ENCODE results near the gene SCAP.

The SCAP gene

DNA sequence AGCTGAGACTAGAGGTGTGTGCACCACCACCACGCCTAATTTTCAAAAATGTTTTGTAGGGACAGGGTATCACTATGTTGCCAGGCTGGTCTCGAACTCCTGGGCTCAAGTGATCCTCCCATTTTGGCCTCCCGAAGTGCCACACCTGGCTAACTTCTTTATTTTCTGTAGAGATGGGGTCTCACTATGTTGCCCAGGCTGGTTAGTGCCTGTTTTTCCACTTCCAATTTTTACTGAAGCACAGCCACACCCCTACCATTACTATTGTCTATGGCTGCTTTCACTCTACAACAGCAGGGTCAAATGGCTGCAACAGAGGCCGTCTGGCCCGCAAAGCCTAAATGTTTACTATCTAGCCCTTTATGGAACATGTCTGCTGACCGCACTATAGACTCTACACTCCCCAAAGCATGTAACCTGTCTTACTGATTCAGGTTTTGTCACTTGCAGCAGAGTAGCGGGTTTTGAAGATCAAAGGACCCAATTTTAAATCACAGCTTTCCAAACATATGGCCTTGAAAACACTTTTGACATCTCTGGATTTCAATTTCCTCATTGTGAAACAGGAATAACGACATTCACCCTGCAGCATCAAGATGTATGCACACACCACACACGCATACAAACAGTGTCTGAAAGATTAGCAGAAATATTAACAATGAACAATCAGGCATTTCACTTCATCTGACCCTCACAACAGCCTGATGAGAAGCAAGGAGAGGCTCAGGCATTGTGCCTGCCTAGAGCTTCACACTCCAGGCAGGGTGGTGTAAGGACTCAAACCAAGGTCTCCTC, 46.1 kb downstream of the SCAP start:
- TF ChIP-seq EZH2 (IDR thresholded peaks at IDR 0.05; ENCODE audit: borderline replicate concordance, low read depth, low read length, severe bottlenecking), result no peak
- TF ChIP-seq, protein P1, sequence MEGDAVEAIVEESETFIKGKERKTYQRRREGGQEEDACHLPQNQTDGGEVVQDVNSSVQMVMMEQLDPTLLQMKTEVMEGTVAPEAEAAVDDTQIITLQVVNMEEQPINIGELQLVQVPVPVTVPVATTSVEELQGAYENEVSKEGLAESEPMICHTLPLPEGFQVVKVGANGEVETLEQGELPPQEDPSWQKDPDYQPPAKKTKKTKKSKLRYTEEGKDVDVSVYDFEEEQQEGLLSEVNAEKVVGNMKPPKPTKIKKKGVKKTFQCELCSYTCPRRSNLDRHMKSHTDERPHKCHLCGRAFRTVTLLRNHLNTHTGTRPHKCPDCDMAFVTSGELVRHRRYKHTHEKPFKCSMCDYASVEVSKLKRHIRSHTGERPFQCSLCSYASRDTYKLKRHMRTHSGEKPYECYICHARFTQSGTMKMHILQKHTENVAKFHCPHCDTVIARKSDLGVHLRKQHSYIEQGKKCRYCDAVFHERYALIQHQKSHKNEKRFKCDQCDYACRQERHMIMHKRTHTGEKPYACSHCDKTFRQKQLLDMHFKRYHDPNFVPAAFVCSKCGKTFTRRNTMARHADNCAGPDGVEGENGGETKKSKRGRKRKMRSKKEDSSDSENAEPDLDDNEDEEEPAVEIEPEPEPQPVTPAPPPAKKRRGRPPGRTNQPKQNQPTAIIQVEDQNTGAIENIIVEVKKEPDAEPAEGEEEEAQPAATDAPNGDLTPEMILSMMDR (IDR thresholded peaks at IDR 0.05; ENCODE audit: borderline replicate concordance, extremely low read depth, low read length, poor library complexity, severe bottlenecking), result no peak

DNA sequence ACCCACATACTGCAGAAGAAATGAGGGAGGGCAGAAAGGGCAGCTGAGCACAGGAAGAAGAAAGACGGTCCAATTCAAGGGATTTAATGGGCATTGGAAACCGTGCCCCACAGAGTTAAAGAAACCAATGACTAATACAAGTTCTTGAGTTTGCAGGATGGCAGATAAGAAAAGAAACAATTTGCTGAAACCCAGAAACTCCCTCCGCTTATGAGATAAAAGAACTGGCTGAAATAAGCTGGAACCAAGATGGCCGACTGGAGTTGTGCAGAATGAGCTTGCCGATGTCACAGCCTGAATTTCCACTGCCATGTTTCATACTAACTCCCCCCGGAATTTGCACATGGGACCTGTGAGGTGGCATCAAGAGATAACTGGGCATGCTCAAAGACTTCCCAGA, 47.1 kb downstream of the SCAP start:
- no peaks in the 10 kb centered on the region for H3K27me3 ChIP-seq (ENCODE audit: insufficient read depth, low read length, poor library complexity)
- H3K4me1 ChIP-seq (ENCODE audit: insufficient read depth, low read length), result no peaks in the 10 kb centered on the region
- H3K27ac ChIP-seq (ENCODE audit: low read length), result no peak overlapping the region
- no peak for ATAC-seq (ENCODE audit: insufficient read depth, low read depth)
- DNase-seq, result no peak
- no peak overlapping the region for H3K4me3 ChIP-seq (ENCODE audit: low read depth in 1 of 2, low read length in 2 of 2)
- H3K79me2 ChIP-seq (ENCODE audit: insufficient read depth, low read length), result peaks cover 7% of the 10 kb centered on the region; the same call in 1 of the 2 replicates
- peaks cover 84% of the 10 kb centered on the region for H3K36me3 ChIP-seq (ENCODE audit: insufficient read depth, low read length)
- no peak overlapping the region for H2AFZ ChIP-seq (ENCODE audit: low read depth, low read length)
- H3K4me2 ChIP-seq (ENCODE audit: insufficient read depth, low read length), result no peak overlapping the region
- H4K20me1 ChIP-seq (ENCODE audit: insufficient read depth, low read length), result peaks cover 16% of the 10 kb centered on the region
- TF ChIP-seq EZH2 (IDR thresholded peaks at IDR 0.05; ENCODE audit: borderline replicate concordance, low read depth, low read length, severe bottlenecking), result no peak
- TF ChIP-seq, protein P1 (IDR thresholded peaks at IDR 0.05; ENCODE audit: borderline replicate concordance, extremely low read depth, low read length, poor library complexity, severe bottlenecking), result no peak
- no peak overlapping the region for H3K9ac ChIP-seq (ENCODE audit: low read depth, low read length)
- no peaks in the 10 kb centered on the region for H3K9me3 ChIP-seq (ENCODE audit: insufficient read depth, low read length, severe bottlenecking)

More for the DNA sequence above, 46.1 kb downstream of the SCAP start:
- DNase-seq, result no peak
- H3K79me2 ChIP-seq (ENCODE audit: insufficient read depth, low read length), result peaks cover 10% of the 10 kb centered on the region; the same call in 1 of the 2 replicates
- ATAC-seq (ENCODE audit: insufficient read depth, low read depth), result no peak
- H4K20me1 ChIP-seq (ENCODE audit: insufficient read depth, low read length), result peaks cover 16% of the 10 kb centered on the region
- H3K27ac ChIP-seq (ENCODE audit: low read length), result no peak overlapping the region
- peaks cover 84% of the 10 kb centered on the region for H3K36me3 ChIP-seq (ENCODE audit: insufficient read depth, low read length)
- H3K4me1 ChIP-seq (ENCODE audit: insufficient read depth, low read length), result no peaks in the 10 kb centered on the region
- no peak overlapping the region for H2AFZ ChIP-seq (ENCODE audit: low read depth, low read length)
- H3K27me3 ChIP-seq (ENCODE audit: insufficient read depth, low read length, poor library complexity), result no peaks in the 10 kb centered on the region
- H3K9me3 ChIP-seq (ENCODE audit: insufficient read depth, low read length, severe bottlenecking), result no peaks in the 10 kb centered on the region
- H3K4me3 ChIP-seq (ENCODE audit: low read depth in 1 of 2, low read length in 2 of 2), result no peak overlapping the region
- H3K4me2 ChIP-seq (ENCODE audit: insufficient read depth, low read length), result no peak overlapping the region
- no peak overlapping the region for H3K9ac ChIP-seq (ENCODE audit: low read depth, low read length)

DNA sequence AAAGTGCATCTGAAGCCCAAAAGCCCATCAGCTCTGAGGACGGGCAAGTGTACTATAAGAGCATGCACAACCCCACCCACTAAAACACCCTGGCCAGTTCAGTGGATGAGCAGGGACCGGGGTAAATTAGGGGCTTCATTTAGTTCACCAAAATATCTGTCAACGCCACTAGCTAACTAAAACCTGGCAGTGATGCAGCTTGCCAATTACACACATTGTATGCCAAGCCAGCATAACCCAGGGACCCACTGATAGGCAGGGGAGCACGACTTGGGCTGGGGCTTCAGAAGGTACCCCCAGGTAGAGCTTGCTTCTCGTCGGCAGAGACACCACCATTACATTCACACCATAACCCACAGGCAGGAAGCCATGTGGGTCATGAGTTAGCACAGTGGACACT, 47.9 kb downstream of the SCAP start:
- TF ChIP-seq, protein P1 (IDR thresholded peaks at IDR 0.05; ENCODE audit: borderline replicate concordance, extremely low read depth, low read length, poor library complexity, severe bottlenecking), result no peak
- TF ChIP-seq EZH2 (IDR thresholded peaks at IDR 0.05; ENCODE audit: borderline replicate concordance, low read depth, low read length, severe bottlenecking), result no peak

More for the DNA sequence above, 47.9 kb downstream of the SCAP start:
- Histone ChIP-seq H2AFZ (ENCODE audit: low read depth, low read length) (no peak overlapping the region), H3K79me2 (ENCODE audit: insufficient read depth, low read length) (peaks cover 7% of the 10 kb centered on the region; the same call in 1 of the 2 replicates), H3K36me3 (ENCODE audit: insufficient read depth, low read length) (peaks cover 78% of the 10 kb centered on the region), H3K27me3 (ENCODE audit: insufficient read depth, low read length, poor library complexity) (no peaks in the 10 kb centered on the region), H3K4me1 (ENCODE audit: insufficient read depth, low read length) (no peaks in the 10 kb centered on the region), H4K20me1 (ENCODE audit: insufficient read depth, low read length) (peaks cover 16% of the 10 kb centered on the region), H3K27ac (ENCODE audit: low read length) (no peak overlapping the region), H3K4me2 (ENCODE audit: insufficient read depth, low read length) (no peak overlapping the region), H3K4me3 (ENCODE audit: low read depth in 1 of 2, low read length in 2 of 2) (no peak overlapping the region), H3K9me3 (ENCODE audit: insufficient read depth, low read length, severe bottlenecking) (no peaks in the 10 kb centered on the region), H3K9ac (ENCODE audit: low read depth, low read length) (no peak overlapping the region)
- DNase-seq, result no peak
- no peak for ATAC-seq (ENCODE audit: insufficient read depth, low read depth)

Measured in DND-41 (cell line).